HL-60/S4 treated with retinoic acid at 250 ng/mL for 4 days and 3 days (cell line): ENCODE data around the gene CUX1.
"Not testable (repeated sequence)": the region's sequence is repeated elsewhere in the genome, so short reads cannot be mapped to it uniquely, and the experiment has no call there.

Experiments used
- in situ Hi-C: fragments of 300-500 bp; cut with MboI; formaldehyde crosslinking; loops from 2 replicates; pipeline ENCODE4 v1.7.0; 2022; ENCODE audit warnings: low sequenced_read_pairs

Gene CUX1

DNA sequence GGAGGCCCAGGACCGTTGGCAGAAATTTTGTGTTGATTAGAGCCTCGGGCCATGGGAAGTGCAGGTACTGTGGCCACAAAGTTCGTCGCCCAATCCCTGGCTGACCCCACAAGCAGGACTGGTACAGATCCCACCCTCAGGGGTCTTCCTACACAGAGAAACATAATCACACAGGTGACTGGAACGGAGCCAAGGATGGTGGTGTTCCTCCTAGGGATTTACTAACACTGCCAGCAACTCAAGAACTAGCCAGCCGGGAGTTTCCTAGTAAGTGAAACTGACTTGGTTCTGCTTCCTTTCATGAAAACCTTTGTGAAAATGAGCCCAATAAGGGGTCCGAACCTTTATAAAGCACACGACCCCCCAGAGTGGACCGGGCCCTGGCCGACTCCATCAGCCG lies 5.7 kb downstream of the CUX1 start:
- in situ Hi-C loops, result no loop called here

DNA sequence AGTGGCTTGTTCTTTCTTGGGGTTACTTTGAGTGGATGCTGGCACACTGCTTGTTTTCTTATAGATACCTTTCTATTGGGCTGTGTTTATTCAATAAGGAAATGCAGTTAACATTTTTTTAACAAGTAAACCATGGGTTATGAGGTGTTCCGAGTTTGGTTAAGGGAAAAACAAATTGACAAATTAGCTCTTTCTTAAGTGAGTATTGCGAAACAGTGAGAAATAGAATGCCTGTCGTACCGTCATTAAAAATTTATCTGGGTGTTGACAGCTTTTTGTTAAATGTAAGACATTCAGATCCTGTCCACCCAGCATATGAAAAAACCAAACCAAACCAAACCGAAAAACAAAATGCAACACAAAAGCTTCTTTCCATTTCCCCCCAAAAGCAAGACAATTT lies 6.2 kb downstream of the CUX1 start:
- in situ Hi-C loops, result no loop called here

DNA sequence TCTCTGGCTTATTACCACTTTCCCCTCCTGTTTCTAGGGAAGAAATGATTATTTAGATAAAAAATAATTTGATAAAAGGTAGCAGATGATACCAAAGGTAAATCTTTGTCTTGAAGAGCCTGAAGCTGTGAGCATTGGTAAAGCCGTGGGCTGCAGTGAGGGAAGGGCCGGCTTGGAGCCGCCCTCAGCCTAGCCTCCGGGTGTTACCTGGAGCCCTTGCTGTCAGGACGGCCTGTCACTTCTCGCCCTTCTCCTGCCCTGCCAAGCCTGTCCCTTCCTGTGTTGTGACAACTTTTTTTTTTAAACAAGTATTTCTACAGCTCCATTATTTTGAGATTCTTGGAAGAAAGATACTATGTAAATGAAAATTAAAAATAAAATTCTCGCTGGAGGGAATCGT lies 7.0 kb downstream of the CUX1 start:
- in situ Hi-C loops, result no loop called here

DNA sequence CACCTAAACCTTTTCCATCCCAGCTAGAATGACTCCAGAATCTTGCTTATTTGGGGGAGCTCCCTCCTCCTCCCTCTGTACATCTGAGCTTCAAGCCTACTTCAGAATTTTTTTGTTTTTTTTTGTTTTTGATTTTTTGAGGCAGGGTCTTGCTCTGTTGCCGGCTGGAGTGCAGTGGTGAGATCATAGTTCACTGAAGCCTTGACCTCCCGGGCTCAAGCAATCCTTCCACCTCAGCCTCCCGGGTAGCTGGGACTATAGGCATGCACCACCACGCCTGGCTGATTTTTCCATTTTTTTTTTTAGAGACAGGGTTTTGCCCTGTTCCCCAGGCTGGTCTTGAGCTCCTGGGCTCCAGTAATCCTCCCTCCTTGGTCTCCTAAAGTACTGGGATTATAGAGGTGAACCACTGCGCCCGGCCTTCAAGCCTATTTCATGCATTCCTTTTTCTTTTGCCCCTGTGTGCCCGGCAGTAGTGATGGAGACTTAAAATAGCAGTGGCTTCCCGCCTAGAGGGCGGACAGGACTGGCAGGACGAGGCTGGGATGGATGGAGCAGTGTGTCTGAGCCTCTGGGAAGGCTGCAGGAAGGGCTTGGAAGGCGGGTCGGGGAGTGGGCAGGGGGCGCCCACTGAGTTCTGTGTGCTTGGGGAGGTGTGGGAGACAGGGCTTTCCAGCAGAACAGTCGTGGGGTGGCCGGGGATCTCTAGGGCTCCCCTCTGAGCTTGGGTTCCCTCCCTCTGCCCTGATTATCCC lies 8.8 kb downstream of the CUX1 start:
- in situ Hi-C loops, result no loop called here

DNA sequence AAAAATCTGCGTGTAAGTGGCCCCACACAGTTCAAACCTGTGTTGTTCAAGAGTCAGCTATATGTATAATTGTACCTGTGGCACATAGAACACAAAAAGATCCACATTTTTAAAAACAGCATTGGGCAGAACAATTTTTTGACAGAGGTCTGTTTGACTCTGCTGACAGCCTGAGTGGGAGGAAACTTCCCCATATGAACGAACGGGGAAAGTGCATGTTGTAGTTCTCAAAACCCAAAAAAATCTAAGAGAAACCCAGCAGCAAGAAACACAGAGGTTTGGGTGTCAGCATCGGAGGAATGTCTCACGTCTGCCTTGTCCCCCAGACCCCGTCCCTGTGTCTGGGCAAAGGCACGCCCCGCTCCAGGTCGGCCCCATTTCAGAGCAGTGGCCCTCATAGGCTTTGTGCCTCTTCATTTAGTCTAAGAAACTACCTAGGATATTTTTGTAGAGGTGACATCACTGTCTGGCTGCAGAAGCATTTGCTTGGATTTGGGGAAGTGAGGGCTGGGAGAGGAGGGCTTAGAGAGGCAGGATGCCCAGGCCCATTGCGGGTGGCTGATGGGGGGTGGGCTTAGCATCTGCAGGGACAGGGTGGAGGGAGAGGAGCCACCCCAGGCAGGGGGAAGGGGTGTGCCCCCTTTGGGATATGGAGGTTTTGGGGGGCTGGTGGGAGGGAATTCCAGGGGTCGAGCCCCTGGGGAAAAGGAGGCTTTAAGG lies 11.0 kb downstream of the CUX1 start:
- in situ Hi-C loops, result no loop called here

DNA sequence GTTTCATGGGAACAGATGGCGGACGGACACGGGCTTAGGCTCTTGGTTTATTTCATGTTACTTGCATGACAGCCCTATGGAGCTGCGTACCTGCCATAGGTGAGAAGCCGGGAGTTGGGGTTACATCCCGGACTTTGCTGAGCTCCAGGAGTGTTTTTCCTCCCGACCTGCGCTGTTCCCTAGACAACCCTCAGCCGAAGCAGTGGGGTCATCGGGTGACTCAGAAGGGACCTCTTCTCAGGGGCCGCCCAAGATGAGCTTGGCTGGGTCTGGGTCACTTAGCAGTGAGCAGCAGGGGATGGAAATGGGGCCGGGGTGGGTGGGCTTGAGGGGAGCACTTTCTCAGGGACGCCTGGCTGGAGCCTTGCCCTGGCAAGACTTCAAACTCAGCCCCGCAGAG lies 11.9 kb downstream of the CUX1 start:
- in situ Hi-C loops, result no loop called here

DNA sequence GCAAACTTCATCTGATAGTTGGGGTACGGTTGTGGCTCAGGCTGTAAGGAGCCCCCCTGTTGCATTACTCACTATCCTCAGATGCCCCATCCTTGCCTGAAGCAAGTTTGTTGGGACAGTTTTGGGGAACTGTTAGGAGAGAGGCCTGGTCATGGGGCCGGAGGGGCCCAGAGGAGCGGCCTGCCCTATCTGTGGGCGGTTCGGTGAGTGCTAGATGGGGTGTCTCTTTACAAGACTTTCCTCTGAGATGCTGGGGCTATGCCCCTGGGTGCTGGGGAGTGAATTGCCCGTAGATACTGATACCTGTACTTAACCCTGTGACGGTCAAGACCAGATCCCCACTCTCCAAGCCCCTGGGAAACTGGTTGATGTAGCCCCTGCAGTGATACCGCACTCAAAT lies 12.4 kb downstream of the CUX1 start:
- in situ Hi-C loops, result no loop called here

DNA sequence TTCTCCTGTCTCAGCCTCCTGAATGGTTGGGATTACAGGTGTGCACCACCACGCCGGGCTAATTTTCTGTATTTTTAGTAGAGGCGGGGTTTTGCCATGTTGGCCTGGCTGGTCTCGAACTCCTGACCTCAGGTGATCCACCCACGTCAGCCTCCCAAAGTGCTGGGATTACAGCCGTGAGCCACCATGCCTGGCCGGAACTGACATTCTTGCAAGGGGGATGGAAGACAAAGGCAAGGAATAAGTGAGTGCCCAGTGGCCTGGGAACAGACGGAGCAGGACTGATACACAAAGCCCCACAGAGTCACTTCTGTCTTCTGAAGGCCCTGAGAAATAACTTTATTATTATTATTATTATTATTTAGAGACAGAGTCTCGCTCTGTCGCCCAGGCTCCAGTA lies 14.0 kb downstream of the CUX1 start:
- in situ Hi-C loops, result not testable (repeated sequence)

DNA sequence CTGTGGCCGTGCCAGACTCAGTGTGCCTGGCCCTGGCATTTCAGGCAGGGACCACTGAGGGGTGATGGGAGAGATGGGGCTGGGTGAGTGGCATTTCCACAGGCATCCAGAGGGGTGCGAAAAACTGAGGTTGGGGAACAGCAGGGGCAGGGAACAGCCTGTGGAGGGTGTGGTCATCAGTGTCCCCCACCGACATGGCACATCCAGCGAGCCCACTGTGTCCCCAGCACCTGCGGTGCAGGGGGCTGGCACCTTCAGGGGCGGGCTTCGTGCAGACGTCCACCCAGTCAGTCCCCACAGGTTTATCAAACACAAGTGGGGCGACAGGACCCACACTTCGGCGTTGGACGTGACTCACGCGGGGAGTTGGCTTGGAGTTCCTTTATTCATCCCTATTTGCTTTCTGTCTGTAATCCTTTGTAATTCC lies 14.8 kb downstream of the CUX1 start:
- in situ Hi-C loops, result no loop called here

DNA sequence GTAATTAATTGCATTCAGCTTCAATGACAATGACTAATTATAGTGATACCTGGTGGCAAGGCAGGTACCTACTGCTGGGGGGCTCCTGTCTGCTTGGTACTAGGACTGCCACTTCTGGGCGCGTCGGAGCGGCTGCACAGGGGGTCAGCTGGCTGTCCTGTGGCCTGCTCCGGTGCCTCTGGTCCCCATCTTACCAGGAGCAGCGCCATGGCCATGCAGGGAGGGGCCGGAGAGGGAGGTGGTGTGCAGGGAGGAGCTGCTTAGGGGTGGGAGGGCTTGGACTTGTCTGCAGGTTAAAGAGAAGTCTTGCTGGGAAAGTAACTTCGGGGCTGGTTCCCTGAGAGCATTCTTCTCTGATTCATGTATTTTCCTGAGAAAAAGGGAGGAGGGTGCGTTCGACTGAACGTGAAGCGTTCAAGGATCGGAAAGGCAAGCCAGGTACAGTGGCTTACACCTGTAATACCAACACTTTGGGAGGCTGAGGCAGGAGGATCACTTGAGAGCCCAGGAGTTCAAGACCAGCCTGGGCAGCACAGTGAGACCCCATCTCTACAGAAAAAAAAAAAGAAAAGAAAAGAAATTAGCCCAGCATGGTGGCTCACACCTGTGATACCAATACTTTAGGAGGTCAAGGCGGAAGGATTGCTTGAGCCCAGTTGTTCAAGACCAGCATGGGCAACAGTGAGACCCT lies 15.4 kb downstream of the CUX1 start:
- in situ Hi-C loops, result no loop called here

DNA sequence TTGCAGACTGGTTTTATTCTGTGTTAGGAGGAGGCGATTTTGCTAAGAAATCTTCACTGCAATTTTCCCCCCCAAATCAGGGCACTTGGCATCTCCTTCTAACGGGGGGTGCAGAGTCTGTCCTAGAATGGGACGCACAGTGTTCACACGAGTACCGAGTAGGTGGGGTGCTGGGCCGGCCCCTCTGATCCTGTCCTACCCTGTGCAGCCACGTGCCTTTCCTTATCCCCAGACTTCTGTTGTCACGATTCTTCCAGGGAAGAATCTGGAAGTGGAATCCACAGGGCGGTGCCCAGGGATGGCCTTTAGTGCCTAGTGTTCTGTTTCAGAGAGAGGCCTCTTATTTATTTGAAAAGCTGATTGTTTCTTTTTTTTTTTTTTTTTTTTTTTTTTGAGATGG lies 16.4 kb downstream of the CUX1 start:
- in situ Hi-C loops, result no loop called here

DNA sequence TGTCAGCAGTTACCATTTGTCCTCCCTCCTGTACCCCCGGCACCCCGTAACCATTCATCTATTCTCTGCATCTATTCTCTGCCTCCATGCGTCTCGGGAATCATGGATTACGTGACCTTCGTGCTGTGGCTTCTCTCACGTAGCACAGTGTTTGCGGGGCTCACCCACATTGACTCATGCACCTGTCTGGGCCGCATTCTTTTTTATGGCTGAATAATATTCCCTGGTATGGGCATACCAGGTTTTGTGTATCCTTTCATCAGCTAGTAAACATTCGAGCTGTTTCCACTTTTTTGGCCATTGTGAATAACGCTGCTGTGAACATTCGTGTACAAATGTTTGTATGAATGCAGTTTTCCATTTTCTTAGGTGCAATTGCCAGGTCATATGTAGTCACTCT lies 17.7 kb downstream of the CUX1 start:
- in situ Hi-C loops, result no loop called here

DNA sequence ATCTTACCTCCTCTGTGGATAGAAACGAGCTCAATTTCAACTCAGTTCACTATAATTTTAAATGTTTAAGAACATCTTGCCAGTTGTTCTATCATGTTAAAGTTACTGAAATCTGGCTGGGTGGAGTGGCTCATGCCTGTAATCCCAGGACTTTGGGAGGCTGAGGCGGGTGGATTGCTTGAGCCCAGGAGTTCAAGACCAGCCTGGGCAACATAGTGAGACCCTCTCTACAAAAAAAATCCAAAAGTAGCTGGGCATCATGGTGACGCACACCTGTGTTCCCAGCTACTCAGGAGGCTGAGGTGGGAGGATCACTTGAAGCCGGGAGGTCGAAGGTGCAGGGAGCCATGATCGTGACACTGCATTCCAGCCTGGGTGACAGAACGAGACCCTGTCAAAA lies 20.0 kb downstream of the CUX1 start:
- in situ Hi-C loops, result not testable (repeated sequence)

DNA sequence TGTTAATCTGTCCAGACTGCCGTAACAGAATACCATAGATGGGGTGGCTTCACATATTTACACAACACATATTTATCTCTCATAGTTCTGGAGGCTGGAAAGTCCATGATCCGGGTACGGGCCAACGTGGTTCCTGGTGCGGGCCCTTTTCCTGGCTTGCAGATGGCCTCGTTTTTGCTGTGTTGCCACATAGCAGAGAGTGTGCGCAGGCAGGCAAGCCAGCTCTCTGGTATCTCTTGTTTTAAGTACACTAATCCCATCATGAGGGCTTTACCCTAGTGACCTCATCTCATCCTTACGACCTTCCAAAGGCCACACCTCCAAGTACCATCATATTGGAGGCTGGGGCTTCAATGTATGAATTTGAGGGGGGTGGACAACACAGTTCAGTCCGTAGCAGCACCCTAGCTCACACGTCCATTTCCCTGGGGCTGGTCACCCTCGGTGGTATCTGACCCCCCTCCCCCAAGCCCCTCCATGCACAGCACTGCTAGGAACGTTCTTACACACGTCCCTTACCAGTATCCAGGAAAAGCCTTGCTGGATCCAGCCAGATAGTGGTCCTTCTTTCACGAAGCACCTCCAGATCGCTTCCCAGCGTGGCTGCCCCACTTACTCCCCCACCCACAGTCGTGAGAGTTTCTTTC lies 21.5 kb downstream of the CUX1 start:
- in situ Hi-C loops, result no loop called here

DNA sequence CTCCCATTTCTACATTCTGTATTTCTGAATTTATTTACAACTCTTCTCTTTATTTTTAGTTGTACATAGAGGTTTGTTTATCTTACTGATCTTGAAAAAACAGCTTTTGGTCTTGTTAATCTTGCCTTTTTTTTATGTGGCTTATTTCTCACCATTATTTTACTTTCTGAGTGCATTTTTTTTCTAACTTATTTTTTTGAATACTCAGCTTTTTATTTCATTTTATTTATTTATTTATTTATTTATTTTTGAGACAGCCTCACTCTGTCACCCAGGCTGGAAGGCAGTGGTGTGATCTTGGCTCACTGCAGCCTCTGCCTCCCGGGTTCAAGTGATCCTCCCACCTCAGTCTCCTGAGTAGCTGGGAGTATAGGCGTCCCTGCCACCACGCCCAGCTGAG lies 23.9 kb downstream of the CUX1 start:
- in situ Hi-C loops, result no loop called here

DNA sequence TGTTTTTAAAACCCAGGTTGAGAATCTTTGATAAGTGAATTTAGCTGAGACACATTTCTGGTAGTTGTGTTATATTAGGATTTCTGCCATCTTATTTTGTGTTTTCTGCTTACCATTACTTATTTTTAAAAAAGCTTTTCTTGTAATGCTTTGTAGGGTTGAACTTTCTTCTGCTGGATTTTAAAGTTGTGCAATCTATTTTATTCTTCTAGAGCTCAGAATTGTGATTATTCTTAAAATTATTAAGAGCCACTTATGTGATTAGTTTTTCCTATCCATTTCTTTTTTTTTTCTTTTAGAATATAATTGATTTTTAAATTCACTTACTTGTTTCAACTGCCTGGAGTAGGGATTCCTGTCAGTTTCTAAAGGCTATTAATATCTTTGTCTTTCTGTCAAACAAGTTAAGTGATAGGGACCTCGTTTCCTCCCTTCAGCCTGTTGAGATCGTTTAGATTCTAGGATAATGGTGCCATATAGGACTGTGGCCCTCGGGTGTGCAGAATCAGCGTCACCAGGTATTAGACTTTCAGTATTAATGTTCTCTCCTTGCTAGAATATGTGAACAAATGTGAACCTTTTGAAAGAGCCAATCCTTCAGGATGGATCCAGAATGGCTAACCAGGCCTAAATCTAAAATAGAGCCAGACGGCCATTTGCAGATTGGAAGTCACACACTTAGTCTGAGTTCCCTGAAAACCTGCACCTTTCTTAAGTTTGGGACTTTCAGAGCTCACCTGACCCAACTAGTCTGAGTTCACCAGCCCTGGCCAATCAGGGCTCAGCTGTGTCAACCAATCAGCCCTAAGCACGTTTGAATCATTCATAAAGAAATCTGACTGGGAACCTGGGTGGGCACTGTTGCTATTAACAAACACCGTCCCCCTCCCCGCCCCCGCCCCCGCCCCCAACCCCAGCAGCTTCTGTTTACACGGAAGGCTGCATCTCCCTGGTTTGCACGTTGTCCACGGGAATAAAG lies 26.2 kb downstream of the CUX1 start:
- in situ Hi-C loops, result no loop called here

DNA sequence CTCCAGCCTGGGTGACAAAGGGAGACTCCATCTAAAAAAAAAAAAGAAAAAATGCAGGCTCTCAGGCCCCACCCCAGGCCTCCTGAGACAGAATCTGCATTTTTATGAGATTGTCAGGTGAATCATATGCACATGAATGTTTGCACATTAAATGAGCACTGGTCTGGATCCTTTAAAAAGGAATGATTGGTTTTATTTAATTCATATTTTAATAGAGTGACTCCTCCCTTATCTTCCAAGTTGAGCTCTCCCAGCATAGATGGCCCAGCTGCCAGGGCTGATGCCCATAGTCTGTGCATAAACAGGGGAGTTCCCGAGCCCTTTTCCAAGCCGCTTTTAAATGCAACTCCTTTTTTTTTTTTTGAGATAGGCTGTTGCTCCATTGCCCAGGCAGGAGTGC lies 28.5 kb downstream of the CUX1 start:
- in situ Hi-C loops, result no loop called here

DNA sequence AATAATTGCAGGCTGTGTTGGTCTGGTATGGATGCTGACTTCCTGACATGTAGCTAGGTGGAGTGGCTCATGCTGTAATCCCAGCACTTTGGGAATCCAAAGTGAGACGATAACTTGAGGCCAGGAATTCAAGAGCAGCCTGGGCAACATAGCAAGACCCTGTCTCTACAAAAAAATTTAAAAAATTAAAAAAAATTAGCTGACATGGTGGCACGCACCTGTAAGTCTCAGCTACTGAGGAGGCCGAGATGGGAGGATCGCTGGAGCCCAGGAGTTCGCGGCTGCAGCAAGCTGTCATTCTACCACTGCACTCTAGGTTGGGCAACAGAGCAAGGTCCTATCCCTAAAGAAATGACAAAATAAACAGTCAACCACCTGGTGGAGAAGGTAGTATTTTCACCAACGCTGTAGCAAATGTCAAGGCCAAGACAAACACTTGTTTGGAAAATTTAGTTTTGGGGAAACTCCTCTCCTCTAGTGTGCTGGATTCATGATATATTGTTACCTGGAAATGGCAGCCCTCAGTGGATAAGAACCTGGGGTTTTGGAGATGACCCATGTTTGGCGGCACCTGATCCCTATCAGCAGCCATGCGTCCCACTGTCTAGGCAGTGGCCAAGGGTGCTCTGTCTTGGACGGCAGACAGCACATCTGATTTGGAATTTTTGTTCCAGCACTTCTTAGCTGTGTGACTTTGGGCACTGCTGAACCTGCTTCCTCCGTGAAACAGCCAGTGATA lies 29.5 kb downstream of the CUX1 start:
- in situ Hi-C loops, result no loop called here

DNA sequence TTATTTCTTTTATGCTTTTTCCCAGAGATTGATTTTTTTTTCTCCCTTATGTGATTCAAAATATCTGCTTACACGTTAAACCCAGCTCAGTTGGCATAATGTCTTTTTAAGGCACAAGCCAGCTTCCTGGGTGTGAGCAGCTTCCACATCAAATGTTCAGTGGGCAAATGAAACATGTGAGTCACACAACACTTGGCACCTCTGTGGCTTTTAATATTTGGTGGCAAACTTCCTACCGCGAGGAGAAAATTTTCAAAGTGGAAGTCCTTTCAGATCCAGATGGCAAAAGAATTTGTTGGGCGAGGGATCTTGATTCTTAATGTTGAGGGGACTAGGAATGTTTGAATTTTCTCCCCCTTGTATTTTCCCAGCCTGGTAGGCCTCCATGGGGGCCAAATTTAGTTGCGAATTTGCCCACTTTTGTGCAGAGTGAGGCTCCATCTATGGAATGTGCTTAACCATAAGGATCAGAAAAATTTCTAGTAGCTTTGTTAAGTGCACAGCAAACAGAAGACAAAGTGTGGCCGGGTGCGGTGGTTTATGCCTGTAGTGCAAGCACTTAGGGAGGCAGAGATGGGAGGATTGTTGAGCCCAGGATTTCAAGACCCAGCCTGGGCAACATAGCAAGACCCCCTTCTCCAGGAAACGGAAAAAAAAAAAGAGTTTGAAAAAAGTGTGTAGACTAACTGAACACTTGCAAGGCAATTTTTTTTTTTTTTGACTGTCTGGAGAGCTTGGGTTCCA lies 31.0 kb downstream of the CUX1 start:
- in situ Hi-C loops, result no loop called here
